Activated CD4-positive, alpha-beta T cell treated with anti-CD3 and anti-CD28 coated beads for 4 hours (primary cell): ENCODE measurements around the gene SEPTIN1.
"Not testable (repeated sequence)": the region's sequence is repeated elsewhere in the genome, so short reads cannot be mapped to it uniquely, and the experiment has no call there.

ENCODE experiments used
- DNase-seq, 2 donors: peaks; one replicate each; pipeline ENCODE4 v3.0.0-alpha.2; 2020

Gene SEPTIN1

GRCh38 chr16:30399435-30400186, 17.2 kb upstream of the SEPTIN1 start:
- DNase-seq, result no peak

GRCh38 chr16:30398661-30399434, 16.5 kb upstream of the SEPTIN1 start:
- DNase-seq, result no peak

- no peak for DNase-seq
Measured at GRCh38 chr16:30397776-30398660, 15.7 kb upstream of the SEPTIN1 start.

GRCh38 chr16:30397056-30397455, 14.7 kb upstream of the SEPTIN1 start:
- DNase-seq, result no peak

GRCh38 chr16:30396627-30397026, 14.3 kb upstream of the SEPTIN1 start:
- not testable (repeated sequence) for DNase-seq

GRCh38 chr16:30395992-30396585, 13.7 kb upstream of the SEPTIN1 start:
- no peak for DNase-seq

- DNase-seq, result peak; percentile 42 to 49
Measured at GRCh38 chr16:30395155-30395991, 13.0 kb upstream of the SEPTIN1 start, which contains the start of gene ZNF48. ZNF48 (plus strand) TSS chr16:30395420; CDS start chr16:30395795, 375 bp downstream.

- no peak for DNase-seq
Measured at GRCh38 chr16:30394592-30395154, 12.3 kb upstream of the SEPTIN1 start.

GRCh38 chr16:30383521-30383920, 1.2 kb upstream of the SEPTIN1 start:
- no peak for DNase-seq

GRCh38 chr16:30381291-30382041, 895 bp downstream of the SEPTIN1 start:
- DNase-seq, result peak in 1 of 2 donors; percentile 39

GRCh38 chr16:30380803-30381208, 1.6 kb downstream of the SEPTIN1 start:
- no peak for DNase-seq

- DNase-seq, result no peak
Measured at GRCh38 chr16:30380072-30380802, 2.1 kb downstream of the SEPTIN1 start.

- no peak for DNase-seq
Measured at GRCh38 chr16:30379158-30379783, 3.1 kb downstream of the SEPTIN1 start.

- DNase-seq, result peak; percentile 99
Measured at GRCh38 chr16:30378236-30379157, 3.9 kb downstream of the SEPTIN1 start.

GRCh38 chr16:30377812-30378235, 4.5 kb downstream of the SEPTIN1 start:
- peak; percentile 91 to 92 for DNase-seq

GRCh38 chr16:30377050-30377811, 5.1 kb downstream of the SEPTIN1 start:
- DNase-seq, result no peak

GRCh38 chr16:30376461-30376902, 5.9 kb downstream of the SEPTIN1 start:
- DNase-seq, result no peak
